ENCODE measurements around the gene SEBOX.

Gene SEBOX

GRCh38 chr17:28317966-28318758 is 46.8 kb downstream of the SEBOX start:
- DNase-seq: no peak

DNA sequence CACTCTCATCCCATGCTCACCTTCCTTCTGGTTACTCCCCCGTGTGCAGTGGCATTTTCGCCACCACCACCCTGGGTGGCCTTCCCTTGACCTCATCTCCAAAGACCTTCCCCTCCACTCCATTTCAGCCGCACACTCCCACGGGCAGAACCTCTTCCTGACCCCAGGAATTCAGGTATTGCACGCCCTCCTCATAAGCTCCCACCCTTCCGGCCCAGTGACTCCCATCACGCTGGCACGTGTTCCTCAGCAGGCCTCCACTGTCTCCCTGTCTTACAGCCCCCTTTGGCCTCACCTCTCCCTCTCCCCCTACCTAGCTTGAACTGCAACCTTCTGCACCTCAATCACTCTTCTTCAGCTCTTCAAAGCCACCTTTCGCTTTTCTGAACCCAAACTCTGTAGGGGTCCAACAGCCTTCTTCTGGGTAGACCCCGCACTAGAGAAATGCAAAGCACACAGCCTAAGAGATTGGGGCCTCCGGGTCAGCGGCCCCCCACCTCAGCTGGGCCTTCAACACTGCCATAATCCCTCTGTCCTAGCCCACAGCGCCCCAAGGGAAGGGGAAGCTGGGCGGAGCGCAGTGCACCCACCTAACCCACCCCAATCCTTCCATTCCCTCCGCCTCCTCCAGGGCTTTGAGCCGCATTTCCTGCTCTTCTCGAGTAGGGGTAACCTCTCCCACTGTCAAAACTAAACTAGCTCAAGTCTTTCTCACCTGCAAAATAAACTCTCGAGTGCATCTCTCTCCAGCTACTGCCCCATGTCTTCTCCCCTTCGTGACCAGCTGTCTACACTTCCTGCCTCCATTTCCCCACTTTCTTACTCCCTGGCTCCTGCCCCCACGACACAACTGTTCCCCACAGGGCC is 47.7 kb downstream of the SEBOX start:
- no peak for DNase-seq

GRCh38 chr17:28315846-28316705 is 48.9 kb downstream of the SEBOX start:
- DNase-seq: no peak

GRCh38 chr17:28313841-28314240 is 51.2 kb downstream of the SEBOX start:
- DNase-seq: no peak

All from activated naive CD4-positive, alpha-beta T cell (primary cell).